GM12891 (cell line): ENCODE results near the gene PEX14.

Experiments
- POLR2A ChIP-seq: IDR thresholded peaks from 2 replicates; pipeline ENCODE4 v1.6.1; 2011; ENCODE audit warnings: low read depth, low read length, control low read depth
- SPI1 ChIP-seq: IDR thresholded peaks from 2 replicates; pipeline ENCODE4 v1.6.1; 2011; ENCODE audit warnings: low read depth, low read length, control low read depth

DNA sequence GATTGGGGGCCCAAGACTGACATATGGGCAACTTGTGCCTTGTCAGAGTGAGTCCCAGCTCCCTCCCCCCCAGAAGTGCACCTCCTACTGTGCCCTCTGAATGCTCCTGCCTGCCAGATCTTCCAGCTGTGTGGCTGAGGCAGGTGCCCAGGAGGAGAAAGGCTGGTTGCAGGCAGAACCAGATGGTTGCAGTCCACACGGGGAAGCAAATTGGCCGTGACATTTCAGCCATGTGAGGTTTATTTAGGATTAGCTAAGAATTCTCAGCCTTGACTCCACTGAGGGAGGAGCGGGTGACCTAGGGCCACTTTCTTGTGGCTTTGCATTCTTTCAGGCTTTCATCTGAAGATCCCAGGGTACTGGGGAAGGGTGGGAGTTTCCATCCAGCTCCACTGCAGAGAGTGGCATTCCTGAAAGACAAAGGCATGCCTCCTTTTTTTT lies 33.8 kb downstream of the PEX14 start:
- TF ChIP-seq POLR2A (no peak), SPI1 (no peak)
